ENCODE results near the gene DHFR2. TPM values are rescaled to one million over a fixed set of nuclear protein-coding genes. Genes with fewer than 3 reads are reported as not detected.

The DHFR2 gene
- total and polyA plus RNA-seq, 9 donors, result 4.6 to 13.9 (median 8.7) TPM

DNA sequence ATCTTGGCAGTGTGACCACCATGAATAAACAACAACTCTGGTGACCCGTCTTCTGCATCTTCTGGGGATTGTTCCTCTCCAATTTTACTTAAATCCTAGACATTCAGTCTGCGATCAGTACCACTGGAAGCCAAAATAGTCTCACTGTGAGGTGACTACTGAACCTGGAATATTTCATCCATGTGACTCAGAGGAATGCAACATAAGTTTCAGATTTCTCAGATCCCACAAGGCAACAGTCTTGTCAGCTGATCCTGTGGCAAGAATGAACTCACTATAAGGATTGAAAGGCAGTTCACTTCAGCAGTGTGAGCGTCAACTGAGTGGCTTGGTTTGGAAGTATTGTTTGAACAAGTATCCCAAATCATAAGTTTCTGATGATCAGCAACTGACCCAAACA is 13.3 kb upstream of the DHFR2 start:
- intact Hi-C loops (cut with DNase I), result no loop called here
- H3K4me3 ChIP-seq, result no peak overlapping the region
- H3K36me3 ChIP-seq, result no peaks in the 10 kb centered on the region
- no peaks in the 10 kb centered on the region for H3K9me3 ChIP-seq
- TF ChIP-seq POLR2A (IDR thresholded peaks at IDR 0.05), result no peak
- no peak for TF ChIP-seq EP300 (IDR thresholded peaks at IDR 0.05)
- WGBS, 3 donors, result 93 to 97% (median 94%) methylated on average over 3 of the region's 3 CpGs
- H3K27me3 ChIP-seq, result no peaks in the 10 kb centered on the region
- DNase-seq, result no peak
- H3K4me1 ChIP-seq (ENCODE audit: insufficient read depth), result no peaks in the 10 kb centered on the region
- H3K27ac ChIP-seq, result no peak overlapping the region

DNA sequence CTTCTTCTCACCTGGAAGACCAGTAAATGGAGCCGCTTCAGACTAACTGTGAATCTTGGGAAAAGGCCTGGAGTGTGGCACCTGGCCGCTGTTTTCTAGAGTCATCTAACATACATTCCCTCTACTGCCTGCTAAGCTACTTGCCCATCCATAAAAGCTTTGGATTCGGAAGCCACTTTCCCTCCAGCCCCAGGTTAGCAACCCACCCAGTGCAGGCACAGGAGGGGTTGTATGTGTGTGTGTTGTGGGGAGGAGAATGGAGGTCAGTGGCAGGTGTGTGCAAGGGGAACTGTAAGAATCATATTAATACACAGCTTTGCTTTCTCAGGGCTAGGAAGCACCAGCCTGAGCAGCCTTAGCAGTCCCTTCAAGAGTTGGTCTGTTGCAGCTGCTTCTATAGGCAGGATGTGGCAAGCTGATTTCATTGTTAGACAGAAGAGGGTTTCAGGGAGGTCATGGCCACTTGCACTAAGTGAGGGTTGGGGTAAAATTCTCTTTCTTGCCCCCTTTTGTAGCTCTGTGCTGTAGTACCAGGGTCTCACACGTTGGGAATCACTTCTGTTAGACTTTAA is 9.1 kb upstream of the DHFR2 start:
- Histone ChIP-seq H3K27me3 (no peaks in the 10 kb centered on the region), H3K4me1 (ENCODE audit: insufficient read depth) (peaks cover 2% of the 10 kb centered on the region), H3K27ac (no peak overlapping the region), H3K9me3 (no peaks in the 10 kb centered on the region), H3K4me3 (no peak overlapping the region), H3K36me3 (no peaks in the 10 kb centered on the region)
- DNase-seq, result no peak
- 84 to 89% (median 89%) methylated on average over 4 of the region's 4 CpGs for WGBS, 3 donors
- intact Hi-C loops (cut with DNase I), result no loop called here
- TF ChIP-seq EP300 (IDR thresholded peaks at IDR 0.05), result no peak
- no peak for TF ChIP-seq POLR2A (IDR thresholded peaks at IDR 0.05)
- TF ChIP-seq, protein P1, sequence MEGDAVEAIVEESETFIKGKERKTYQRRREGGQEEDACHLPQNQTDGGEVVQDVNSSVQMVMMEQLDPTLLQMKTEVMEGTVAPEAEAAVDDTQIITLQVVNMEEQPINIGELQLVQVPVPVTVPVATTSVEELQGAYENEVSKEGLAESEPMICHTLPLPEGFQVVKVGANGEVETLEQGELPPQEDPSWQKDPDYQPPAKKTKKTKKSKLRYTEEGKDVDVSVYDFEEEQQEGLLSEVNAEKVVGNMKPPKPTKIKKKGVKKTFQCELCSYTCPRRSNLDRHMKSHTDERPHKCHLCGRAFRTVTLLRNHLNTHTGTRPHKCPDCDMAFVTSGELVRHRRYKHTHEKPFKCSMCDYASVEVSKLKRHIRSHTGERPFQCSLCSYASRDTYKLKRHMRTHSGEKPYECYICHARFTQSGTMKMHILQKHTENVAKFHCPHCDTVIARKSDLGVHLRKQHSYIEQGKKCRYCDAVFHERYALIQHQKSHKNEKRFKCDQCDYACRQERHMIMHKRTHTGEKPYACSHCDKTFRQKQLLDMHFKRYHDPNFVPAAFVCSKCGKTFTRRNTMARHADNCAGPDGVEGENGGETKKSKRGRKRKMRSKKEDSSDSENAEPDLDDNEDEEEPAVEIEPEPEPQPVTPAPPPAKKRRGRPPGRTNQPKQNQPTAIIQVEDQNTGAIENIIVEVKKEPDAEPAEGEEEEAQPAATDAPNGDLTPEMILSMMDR (IDR thresholded peaks at IDR 0.05), result no peak

DNA sequence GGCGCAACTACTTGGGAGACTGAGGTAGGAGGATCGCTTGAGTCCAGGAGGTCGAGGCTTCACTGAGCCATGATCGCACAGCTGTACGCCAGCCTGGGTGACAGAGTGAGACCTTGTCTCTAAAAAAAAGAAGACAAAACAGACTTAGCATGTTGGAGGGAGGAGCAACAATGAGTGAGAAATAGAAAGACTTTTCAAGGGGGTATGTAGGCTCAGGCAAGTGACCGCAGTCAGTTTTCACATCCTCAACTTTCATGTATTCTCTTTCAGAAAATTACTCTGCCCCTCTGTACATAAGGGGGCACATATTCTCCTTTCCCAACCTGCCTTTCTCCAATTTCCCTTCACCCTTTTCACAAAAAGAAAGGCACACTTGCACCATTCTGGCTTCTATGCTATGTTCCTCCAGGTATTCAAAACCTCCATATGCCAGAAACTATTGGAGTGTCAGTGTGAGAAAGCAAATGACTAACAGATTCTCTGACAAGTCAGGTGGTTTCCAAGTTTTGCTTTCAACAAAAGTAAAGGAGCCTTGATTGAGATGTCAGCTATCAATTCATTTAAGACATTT is 7.7 kb upstream of the DHFR2 start:
- no peak overlapping the region for H3K27ac ChIP-seq

DNA sequence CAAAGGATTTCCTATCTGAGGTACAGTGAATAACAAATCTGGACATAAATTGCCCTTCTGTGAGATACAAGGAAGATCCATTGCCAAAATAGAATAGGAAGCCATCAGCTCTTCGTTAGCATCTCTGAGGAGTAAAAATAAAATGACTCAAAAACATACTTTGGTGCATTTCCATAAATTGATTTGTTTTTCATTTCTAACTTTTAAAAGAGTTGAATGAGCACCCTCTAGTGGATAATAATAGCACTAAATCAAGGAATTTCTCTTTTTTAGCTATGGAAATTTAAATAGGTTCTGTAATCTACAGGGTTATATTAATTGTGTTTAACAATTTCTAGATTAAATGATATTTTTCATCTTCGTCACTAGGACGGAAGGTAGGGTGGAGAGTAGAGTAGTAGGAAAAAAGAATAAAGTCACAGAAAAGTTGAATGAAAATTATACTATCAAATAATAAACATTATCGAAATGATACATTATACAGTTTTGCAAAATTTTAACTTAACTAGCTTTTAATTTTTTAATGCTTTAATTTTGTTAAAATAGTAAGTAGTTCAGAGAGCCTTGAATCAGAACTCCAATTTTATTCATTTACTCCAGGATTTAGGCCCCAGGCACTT is 6.6 kb upstream of the DHFR2 start:
- intact Hi-C loops (cut with DNase I), result loop anchor here in 1 of 4 donors (10.0 kb wide), 1 partner anchor 65 kb away; no protein-coding TSS in a partner anchor
- no peak overlapping the region for H3K27ac ChIP-seq
- no peak for TF ChIP-seq EP300 (IDR thresholded peaks at IDR 0.05)
- TF ChIP-seq, protein P1 (IDR thresholded peaks at IDR 0.05), result peak in 2 of 3 donors; percentile 33 to 40
- no peak overlapping the region for H3K4me3 ChIP-seq
- peaks cover 2% of the 10 kb centered on the region for H3K4me1 ChIP-seq (ENCODE audit: insufficient read depth)
- no peak for DNase-seq
- 26 to 36% (median 33%) methylated on average over 4 of the region's 4 CpGs for WGBS, 3 donors
- H3K9me3 ChIP-seq, result no peaks in the 10 kb centered on the region
- H3K27me3 ChIP-seq, result no peaks in the 10 kb centered on the region
- no peaks in the 10 kb centered on the region for H3K36me3 ChIP-seq

More for the DNA sequence above, 7.7 kb upstream of the DHFR2 start:
- Histone ChIP-seq H3K4me3 (no peak overlapping the region), H3K36me3 (no peaks in the 10 kb centered on the region), H3K27me3 (no peaks in the 10 kb centered on the region), H3K9me3 (no peaks in the 10 kb centered on the region), H3K4me1 (ENCODE audit: insufficient read depth) (peaks cover 2% of the 10 kb centered on the region)
- DNase-seq, result no peak
- intact Hi-C loops (cut with DNase I), result no loop called here
- WGBS, 3 donors, result 93 to 94% (median 93%) methylated on average over 6 of the region's 6 CpGs
- TF ChIP-seq EP300 (IDR thresholded peaks at IDR 0.05) (no peak), POLR2A (IDR thresholded peaks at IDR 0.05) (no peak)
- TF ChIP-seq, protein P1 (IDR thresholded peaks at IDR 0.05), result no peak
